Urothelium cell line (cell line): ENCODE results near the gene ACIN1.

ENCODE experiments used
- DNase-seq: peaks from one replicate; pipeline ENCODE4 v3.0.0; 2011; ENCODE audit warnings: low spot score, mixed read lengths
- FAIRE-seq: peaks from 2 replicates; lab custom pipeline; 2011; peaks lifted over from hg19 to GRCh38; lab: Jason Lieb, UNC

The ACIN1 gene

DNA sequence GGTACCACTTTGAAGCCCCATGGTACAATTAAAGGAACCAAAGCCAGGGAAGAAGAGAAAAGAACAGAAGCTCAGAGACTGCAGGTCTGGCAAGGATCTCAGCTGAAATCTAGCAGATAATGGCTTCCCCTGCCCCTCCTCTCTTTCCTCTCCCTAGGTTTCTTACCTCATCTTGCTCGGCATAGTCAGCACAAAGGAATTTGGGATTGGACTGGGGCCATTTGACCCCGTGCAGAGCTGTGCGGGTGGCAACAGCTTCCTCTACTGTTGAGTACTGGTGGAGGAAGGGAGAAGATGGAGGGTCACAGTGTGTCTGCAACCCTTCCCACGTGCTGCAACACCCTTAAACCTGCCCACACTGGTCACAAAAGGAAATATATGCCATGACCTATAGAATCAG, 32.9 kb downstream of the ACIN1 start:
- FAIRE-seq, result no peak
- DNase-seq, result peak; percentile 84

DNA sequence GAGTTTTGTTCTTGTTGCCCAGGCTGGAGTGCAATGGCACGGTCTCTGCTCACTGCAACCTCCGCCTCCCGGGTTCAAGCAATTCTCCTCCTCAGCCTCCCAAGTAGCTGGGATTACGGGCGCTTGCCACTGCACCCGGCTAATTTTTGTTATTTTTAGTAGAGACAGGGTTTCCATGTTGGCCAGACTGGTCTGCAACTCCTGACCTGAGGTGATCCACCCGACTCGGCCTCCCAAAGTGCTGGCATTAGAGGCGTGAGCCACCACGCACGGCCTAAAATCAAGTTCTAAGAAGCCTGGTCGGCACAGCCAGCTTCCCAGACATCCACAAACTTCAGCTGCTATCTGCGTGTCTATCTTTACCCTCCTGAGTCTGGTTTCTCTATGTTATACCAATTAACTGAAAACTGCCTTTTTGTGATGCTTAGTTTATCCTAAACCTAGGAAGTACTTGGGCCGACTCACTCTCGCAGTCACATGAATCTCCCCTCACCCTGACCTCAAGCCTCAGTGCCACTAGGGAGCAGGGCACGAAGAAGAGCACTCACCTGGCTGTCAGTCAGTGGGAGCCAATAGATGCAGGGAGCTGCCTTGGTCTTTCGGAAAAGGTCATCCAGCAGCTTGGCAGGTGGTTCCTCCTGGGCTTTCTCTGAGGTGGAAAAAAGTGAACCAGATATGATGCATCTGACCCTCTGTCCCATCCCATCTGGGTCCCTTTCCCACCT, 34.2 kb downstream of the ACIN1 start:
- FAIRE-seq (no peak), DNase-seq (no peak)

GRCh38 chr14:23058654-23059504, 36.1 kb downstream of the ACIN1 start:
- DNase-seq, result no peak
- FAIRE-seq, result no peak

GRCh38 chr14:23057757-23058653, 36.9 kb downstream of the ACIN1 start:
- no peak for FAIRE-seq
- DNase-seq, result peak; percentile 88

DNA sequence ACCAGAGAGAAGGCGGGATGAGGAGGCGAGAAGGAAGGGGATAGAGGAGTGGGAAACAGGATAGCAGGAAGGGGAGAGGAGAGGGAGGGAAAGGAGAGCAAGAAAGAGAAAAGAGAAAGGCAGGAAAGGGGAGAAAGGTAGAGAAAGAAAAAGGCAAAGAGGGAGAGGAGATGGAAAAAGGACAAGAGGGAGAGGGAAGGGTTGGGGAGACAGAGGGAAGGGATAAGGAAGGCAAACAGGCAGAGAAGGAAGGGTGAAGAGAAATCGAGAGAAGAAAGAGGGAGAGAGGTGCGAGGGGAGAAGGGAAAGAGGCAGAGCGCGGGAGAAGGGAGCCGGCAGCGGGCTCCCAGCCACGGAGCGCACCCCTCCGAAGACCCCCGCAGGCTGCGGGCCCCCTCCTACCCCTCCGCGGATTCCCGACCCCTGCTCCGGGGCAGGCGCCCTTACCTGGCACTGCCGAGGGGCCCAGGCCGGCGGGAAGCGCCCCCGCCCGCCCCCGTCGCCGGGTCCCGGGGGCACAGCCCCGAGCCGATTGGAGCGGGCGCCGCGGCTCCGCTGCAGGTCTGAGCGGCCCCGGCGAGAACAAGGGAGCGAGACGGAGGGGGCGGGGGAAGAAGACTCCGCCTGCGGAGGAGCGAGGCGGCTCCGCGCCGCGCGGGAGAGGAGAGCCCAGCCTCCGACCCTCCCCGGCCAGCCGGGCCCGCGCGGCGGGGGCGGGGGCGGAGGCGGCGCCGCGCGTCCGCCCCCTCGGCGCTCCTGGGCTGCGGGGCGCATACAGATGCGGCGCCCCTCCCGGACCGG, 37.8 kb downstream of the ACIN1 start, which contains the start of gene CDH24:
CDH24 (minus strand) TSS at position 565 of the 801 bp plus-strand sequence. CDS start 1,787 bp downstream, outside the sequence.
- peak; percentile 23 for FAIRE-seq

GRCh38 chr14:23056145-23056955, 38.6 kb downstream of the ACIN1 start:
- FAIRE-seq, result no peak
- peak; percentile 89 for DNase-seq

More for the DNA sequence above, 37.8 kb downstream of the ACIN1 start, which contains the start of gene CDH24:
- DNase-seq, result peak; percentile 87

GRCh38 chr14:23055621-23056144, 39.3 kb downstream of the ACIN1 start:
- FAIRE-seq (no peak), DNase-seq (peak; percentile 32)

- no peak for FAIRE-seq
- no peak for DNase-seq
These were observed 39.8 kb downstream of the ACIN1 start for GRCh38 chr14:23055147-23055550.

GRCh38 chr14:23054000-23054811, 40.7 kb downstream of the ACIN1 start:
- FAIRE-seq (no peak), DNase-seq (no peak)

DNA sequence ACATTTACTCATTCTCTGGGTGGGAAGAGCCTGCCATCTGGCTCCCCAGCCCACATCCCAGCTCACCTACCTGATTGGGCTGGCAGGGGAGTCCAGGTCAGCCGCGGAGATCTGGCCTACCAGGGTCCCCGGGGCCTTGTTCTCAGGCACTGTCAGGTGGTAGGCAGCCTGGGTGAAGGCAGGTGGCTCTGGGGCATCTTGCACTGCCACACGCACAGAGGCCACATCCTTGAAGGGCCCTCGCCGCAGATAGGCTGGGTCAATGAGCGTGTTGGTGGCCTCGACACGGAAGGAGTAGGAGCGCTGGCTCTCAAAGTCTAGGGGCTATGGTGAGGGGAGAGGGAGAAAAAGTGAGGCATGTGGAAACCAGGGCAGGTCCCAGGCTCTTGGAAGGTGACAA, 41.5 kb downstream of the ACIN1 start:
- DNase-seq (no peak), FAIRE-seq (no peak)

GRCh38 chr14:23052671-23053070, 42.3 kb downstream of the ACIN1 start:
- FAIRE-seq (no peak), DNase-seq (no peak)

DNA sequence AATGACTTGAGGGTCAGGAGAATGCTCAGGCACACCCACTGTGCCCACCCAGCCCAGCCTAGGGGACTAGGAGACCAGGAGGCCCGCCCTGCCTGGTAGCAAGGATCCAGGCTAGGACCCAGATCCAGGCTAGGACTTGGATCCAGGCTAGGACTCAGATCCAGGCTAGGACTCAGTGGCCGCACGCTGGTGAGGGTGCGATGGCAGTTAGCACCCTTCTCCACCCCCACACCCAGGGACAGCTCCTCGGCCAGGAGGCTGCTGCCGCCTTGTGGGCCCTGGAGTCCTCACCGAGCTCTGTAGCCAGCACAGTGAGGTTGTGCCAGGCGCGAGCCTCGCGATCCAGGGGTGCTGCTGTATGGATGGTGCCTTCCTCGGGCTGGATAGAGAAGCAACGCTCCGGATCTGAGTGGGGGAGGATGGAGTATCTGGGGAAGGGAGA, 42.7 kb downstream of the ACIN1 start:
- no peak for FAIRE-seq
- DNase-seq, result no peak

DNA sequence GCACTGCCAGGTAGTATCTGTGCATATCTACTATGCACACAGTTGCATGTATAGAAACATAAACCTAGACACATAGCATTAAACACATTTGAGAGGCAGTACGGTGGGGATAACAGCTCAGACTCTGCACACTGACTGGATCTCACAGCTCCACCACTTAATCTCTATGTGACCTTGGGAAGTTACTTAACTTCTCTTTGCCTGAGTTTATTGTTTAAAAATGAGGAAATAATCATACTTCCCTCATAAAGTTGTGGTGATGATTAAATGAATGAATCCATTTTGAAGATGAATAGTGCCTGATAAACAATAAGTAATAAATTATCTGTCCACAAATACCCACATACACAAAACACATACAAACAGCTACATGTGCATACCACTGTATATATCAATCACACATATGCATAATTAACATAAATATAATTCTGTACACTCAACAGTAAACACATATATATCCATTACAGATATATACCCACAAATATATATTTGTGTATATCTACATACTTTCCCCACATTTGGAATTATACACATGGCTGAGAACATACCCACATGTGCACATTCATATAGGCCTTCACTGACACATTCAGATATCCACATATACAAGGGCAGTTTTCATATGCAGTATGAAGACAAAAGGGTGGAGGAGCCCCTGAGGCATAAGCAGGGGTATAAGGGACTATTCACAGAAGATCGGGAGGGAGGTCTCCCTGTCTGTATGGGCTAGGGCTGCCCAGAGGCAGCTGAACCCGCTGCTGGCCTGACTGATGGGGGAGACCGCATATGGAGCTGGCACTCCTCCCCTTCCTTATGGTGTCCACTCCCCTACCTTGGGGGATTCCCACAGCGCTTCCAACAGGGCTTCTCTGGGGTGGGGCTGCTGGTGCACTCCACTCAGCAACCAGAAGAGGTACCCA, 43.5 kb downstream of the ACIN1 start:
- FAIRE-seq, result peak; percentile 80
- DNase-seq, result no peak

DNA sequence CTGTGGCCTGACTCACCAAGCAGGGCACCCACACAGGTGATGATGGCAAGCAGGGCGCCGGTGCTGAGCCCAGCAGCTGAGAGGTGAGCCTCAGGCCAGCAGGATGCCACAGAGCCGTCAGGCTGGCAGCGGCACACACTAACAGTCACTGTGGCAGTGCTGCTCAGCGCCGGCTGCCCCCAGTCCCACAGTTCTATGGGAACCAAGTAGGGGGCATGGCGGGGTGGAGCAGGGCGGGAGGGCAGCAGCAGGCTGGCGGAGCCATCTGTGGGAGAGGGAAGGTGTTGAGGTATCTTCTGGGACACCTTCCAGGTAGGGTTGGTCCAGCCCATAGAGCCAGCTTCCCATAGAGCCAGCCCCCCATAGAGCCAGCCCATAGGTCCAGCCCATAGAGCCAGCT, 45.9 kb downstream of the ACIN1 start:
- DNase-seq, result no peak
- FAIRE-seq, result no peak

DNA sequence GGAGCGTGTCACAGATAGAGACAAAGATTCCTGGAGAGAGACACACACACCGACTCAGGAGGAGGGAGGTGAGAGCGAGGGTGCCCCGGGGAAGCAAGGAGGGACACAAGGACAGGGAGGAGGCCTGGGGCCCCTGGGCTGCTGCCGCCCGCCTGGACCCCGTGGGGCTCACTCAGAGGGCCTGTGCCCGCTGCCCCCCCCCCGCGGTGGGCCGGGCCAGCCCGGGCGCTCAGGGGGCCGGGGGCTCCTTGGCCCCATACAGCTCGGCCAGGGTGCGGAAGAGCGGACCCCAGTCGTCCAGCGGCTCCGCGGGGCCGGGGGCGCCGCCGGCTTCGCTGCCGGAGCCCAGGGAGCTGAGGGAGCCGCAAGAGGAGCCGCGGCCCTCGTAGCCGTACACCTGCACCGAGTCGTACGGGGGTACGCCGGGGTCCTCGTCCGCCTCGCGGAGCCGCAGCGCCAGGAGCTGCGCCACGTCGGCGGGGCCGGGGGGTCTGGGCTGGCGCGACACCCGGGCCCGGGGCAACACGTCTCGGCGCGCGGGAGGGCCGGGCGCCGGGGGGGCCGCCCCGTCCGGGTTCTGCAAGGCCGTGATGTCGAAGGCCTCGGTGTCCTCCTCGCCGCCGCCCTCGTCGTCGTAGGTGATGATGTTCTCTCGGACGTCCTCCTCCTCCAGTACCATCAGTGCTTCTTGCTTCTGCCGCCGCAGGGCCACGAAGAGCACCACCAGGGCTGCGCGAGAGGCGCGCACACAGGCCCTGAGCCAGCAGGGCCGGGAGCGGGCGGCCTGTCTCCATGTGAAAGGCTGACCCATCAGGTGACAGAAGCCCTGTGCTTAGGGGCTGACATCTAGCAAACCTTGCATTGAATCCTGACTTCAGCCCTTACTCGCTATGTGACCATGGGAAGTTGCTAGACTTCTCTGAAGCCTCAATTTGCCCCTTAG, 46.9 kb downstream of the ACIN1 start:
- DNase-seq, result no peak
- FAIRE-seq, result no peak

GRCh38 chr14:23047034-23047634, 47.8 kb downstream of the ACIN1 start:
- DNase-seq, result no peak
- no peak for FAIRE-seq
